GM18873 (cell line): ENCODE results near the gene RGS3.

Experiments
- ATAC-seq: cut with Tn5 transposase; IDR thresholded peaks from one replicate; pipeline ENCODE4 v1.9.1; 2021; ENCODE audit warnings: mild to moderate bottlenecking, moderate library complexity, moderate number of reproducible peaks; ENCODE audit not compliant: unreplicated experiment, low FRiP score

The RGS3 gene

GRCh38 chr9:113612216-113612747 is 148.8 kb downstream of the RGS3 start:
- ATAC-seq, result no peak

GRCh38 chr9:113612828-113613227 is 149.3 kb downstream of the RGS3 start:
- ATAC-seq, result no peak

- no peak for ATAC-seq
Measured at GRCh38 chr9:113613815-113614413, 150.4 kb downstream of the RGS3 start.

GRCh38 chr9:113614843-113615648 is 151.5 kb downstream of the RGS3 start:
- ATAC-seq, result no peak

- no peak for ATAC-seq
Measured at GRCh38 chr9:113616116-113616515, 152.6 kb downstream of the RGS3 start.

GRCh38 chr9:113616621-113617496 is 153.3 kb downstream of the RGS3 start:
- no peak for ATAC-seq

- ATAC-seq, result no peak
Measured at GRCh38 chr9:113617550-113617949, 154.0 kb downstream of the RGS3 start.

GRCh38 chr9:113618836-113619490 is 155.4 kb downstream of the RGS3 start:
- no peak for ATAC-seq

GRCh38 chr9:113619491-113620376 is 156.2 kb downstream of the RGS3 start:
- no peak for ATAC-seq

- ATAC-seq, result no peak
Measured at GRCh38 chr9:113620377-113621161, 157.0 kb downstream of the RGS3 start.

GRCh38 chr9:113621309-113621791 is 157.8 kb downstream of the RGS3 start:
- ATAC-seq, result no peak

- ATAC-seq, result no peak
Measured at GRCh38 chr9:113621980-113622379, 158.5 kb downstream of the RGS3 start.

GRCh38 chr9:113622600-113623400 is 159.3 kb downstream of the RGS3 start:
- ATAC-seq, result peak; percentile 58

- ATAC-seq, result no peak
Measured at GRCh38 chr9:113623851-113624485, 160.4 kb downstream of the RGS3 start.

- no peak for ATAC-seq
Measured at GRCh38 chr9:113624721-113625120, 161.2 kb downstream of the RGS3 start.

- no peak for ATAC-seq
Measured at GRCh38 chr9:113625486-113625885, 162.0 kb downstream of the RGS3 start.
